ENCODE results near the gene ZPBP2. TPM values are rescaled to one million over a fixed set of nuclear protein-coding genes. Genes with fewer than 3 reads are reported as not detected.

Gene ZPBP2
- total and polyA plus RNA-seq, 2 of the 13 experiments (the other 11 are each of a cell fraction or from before 2014, with no cell fraction given), result not detected

DNA sequence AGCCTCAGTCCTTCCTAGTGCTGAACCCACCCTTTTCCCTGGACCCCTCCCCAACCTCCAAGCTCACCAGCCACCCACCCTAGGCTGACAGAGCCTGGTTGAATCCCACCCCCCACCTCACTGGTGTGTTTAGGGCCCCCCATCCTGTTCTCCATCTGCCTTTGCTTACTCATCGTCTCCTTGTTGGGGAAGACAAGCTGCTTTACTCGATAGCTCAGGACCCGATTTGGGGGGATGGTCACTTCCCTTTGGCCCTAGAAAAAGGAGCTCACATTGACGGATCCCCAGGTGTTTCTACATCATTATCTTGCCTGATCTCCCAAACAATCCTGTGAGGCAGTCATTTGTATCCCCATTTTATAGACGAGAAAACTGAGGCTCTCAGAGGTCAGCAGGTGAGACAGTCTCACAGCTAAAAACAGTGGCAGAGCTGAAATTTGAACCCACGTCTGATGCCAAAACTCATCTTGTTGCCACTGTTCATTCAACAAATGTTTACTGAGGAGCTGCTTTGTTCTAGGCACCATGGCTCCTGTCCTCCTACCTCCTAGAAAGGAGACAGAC lies 40.9 kb downstream of the ZPBP2 start (continued):
- TF ChIP-seq U2AF2 (IDR thresholded peaks at IDR 0.05; ENCODE audit: low read depth, low read length) (no peak), ZNF629 (CRISPR knock-in tag; conservative IDR thresholded peaks at IDR 0.05) (peak; percentile 83)

DNA sequence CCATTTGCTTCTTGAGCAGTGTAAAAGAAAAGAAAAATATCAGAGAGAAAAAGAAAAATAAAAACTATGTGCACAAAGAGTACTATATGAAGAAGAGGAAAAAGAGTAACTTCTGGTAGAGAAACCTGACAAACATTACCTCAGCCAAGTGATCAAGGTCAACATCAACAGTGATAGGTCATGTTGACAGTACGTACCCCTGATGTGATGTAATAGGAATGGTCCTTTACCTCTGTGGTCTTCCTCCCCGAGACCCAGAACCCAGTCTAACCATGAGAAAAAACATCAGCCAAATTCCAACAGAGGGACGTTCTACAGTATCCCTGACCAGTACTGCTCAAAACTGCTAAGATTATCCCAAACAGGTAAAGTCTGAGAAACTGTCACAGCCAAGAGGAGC lies 46.0 kb downstream of the ZPBP2 start:
- in situ Hi-C loops (cut with HindIII; ENCODE audit: extremely low pct_ligation_motif_present, low pct_unique_long_range_greater_than_20kb), result no loop called here
- BruUV-seq (replicated peaks), result no TSS peak
- Histone ChIP-seq H3K4me2 (ENCODE audit: low read depth, low read length) (0 out of 2 replicates have a peak overlapping the region, but pooled peaks have one; percentile 1), H4K20me1 (ENCODE audit: insufficient read depth, low read length) (no peaks in the 10 kb centered on the region), H3K9ac (ENCODE audit: insufficient read depth, low read depth, low read length) (no peak overlapping the region), H2AFZ (ENCODE audit: low read length) (no peak overlapping the region), H3K79me2 (ENCODE audit: insufficient read depth, low read length) (no peaks in the 10 kb centered on the region), H3K4me3 (replicated peaks in 1 of 3; ENCODE audit: insufficient read depth in 1 of 3, low read depth in 2 of 3, low read length in 3 of 3) (no peak overlapping the region), H3K27ac (ENCODE audit: extremely low read length, insufficient read depth, low read length) (no peak overlapping the region), H3K27me3 (ENCODE audit: control insufficient read depth in 1 of 2, insufficient read depth in 2 of 2, low read length in 2 of 2) (no peaks in the 10 kb centered on the region), H3K4me1 (ENCODE audit: insufficient read depth, low read length) (peaks cover 56% of the 10 kb centered on the region), H3K9me3 (ENCODE audit: low read length) (no peaks in the 10 kb centered on the region), H3K36me3 (replicated peaks in 1 of 2; ENCODE audit: control insufficient read depth in 1 of 2, insufficient read depth in 2 of 2, low read length in 2 of 2) (no peaks in the 10 kb centered on the region; a peak in 1 of 5 replicates)
- intact Hi-C loops (cut with micrococcal nuclease; ENCODE audit: unreplicated experiment), result no loop called here
- peak; percentile 78 for FAIRE-seq
- POLR2A ChIA-PET, result no interaction called here
- no peak for ATAC-seq
- WGBS (ENCODE audit: low lambda C conversion rate), result 33% methylated on average over 3 of the region's 3 CpGs
- CTCF ChIA-PET (ENCODE audit: low intra/inter-chr PET ratio, low total read pairs), result no interaction called here
- no peak for DNase-seq (ENCODE audit: low spot score)
- 0 out of 2 replicates have a peak, but pooled peaks have one; percentile 20 for TF ChIP-seq PPARG (CRISPR knock-in tag; conservative IDR thresholded peaks at IDR 0.05)
- TF ChIP-seq CEBPB (IDR thresholded peaks at IDR 0.05; ENCODE audit: borderline replicate concordance, low read depth, low read length), result peak; percentile 41; the same call in 1 of the 2 replicates
- TF ChIP-seq, protein P1, sequence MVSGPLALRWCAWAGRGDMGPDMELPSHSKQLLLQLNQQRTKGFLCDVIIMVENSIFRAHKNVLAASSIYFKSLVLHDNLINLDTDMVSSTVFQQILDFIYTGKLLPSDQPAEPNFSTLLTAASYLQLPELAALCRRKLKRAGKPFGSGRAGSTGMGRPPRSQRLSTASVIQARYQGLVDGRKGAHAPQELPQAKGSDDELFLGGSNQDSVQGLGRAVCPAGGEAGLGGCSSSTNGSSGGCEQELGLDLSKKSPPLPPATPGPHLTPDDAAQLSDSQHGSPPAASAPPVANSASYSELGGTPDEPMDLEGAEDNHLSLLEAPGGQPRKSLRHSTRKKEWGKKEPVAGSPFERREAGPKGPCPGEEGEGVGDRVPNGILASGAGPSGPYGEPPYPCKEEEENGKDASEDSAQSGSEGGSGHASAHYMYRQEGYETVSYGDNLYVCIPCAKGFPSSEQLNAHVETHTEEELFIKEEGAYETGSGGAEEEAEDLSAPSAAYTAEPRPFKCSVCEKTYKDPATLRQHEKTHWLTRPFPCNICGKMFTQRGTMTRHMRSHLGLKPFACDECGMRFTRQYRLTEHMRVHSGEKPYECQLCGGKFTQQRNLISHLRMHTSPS (CRISPR knock-in tag; IDR thresholded peaks at IDR 0.05; ENCODE audit: low read depth), result 0 out of 2 replicates have a peak, but pooled peaks have one; percentile 21
- TF ChIP-seq, protein P2, sequence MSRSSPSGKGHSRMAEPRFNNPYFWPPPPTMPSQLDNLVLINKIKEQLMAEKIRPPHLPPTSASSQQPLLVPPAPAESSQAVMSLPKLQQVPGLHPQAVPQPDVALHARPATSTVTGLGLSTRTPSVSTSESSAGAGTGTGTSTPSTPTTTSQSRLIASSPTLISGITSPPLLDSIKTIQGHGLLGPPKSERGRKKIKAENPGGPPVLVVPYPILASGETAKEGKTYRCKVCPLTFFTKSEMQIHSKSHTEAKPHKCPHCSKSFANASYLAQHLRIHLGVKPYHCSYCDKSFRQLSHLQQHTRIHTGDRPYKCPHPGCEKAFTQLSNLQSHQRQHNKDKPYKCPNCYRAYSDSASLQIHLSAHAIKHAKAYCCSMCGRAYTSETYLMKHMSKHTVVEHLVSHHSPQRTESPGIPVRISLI (CRISPR knock-in tag; IDR thresholded peaks at IDR 0.05; ENCODE audit: borderline replicate concordance), result 0 out of 2 replicates have a peak, but pooled peaks have one; percentile 16
- TF ChIP-seq, protein P3, sequence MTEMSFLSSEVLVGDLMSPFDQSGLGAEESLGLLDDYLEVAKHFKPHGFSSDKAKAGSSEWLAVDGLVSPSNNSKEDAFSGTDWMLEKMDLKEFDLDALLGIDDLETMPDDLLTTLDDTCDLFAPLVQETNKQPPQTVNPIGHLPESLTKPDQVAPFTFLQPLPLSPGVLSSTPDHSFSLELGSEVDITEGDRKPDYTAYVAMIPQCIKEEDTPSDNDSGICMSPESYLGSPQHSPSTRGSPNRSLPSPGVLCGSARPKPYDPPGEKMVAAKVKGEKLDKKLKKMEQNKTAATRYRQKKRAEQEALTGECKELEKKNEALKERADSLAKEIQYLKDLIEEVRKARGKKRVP (CRISPR knock-in tag; IDR thresholded peaks at IDR 0.05), result peak in 1 of 2 experiments; percentile 79; a peak in 2 of 4 replicates
- TF ChIP-seq FOXO1 (CRISPR knock-in tag; IDR thresholded peaks at IDR 0.05), result peak; percentile 58; the same call in 1 of the 2 replicates
- TF ChIP-seq THAP11 (CRISPR knock-in tag; IDR thresholded peaks at IDR 0.05), result peak; percentile 32; the same call in 1 of the 2 replicates
- 0 out of 2 replicates have a peak, but pooled peaks have one; percentile 23 for TF ChIP-seq MED1 (CRISPR knock-in tag; IDR thresholded peaks at IDR 0.05)
- peak; percentile 79 for TF ChIP-seq NR2F6 (IDR thresholded peaks at IDR 0.05)
- peak; percentile 84 for TF ChIP-seq NR2F6 (CRISPR knock-in tag; IDR thresholded peaks at IDR 0.05)
- peak; percentile 28; the same call in 1 of the 2 replicates for TF ChIP-seq HNF4A (CRISPR knock-in tag; IDR thresholded peaks at IDR 0.05)
- TF ChIP-seq ZNF629 (CRISPR knock-in tag; conservative IDR thresholded peaks at IDR 0.05), result no peak
- TF ChIP-seq, protein P4, sequence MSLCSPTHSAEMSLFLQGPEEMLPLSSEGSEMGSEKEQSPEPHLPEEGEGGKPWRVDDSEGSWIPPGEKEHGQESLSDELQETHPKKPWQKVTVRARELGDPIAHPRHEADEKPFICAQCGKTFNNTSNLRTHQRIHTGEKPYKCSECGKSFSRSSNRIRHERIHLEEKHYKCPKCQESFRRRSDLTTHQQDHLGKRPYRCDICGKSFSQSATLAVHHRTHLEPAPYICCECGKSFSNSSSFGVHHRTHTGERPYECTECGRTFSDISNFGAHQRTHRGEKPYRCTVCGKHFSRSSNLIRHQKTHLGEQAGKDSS (CRISPR knock-in tag; IDR thresholded peaks at IDR 0.05; ENCODE audit: borderline replicate concordance, low read depth), result 0 out of 2 replicates have a peak, but pooled peaks have one; percentile 30
- TF ChIP-seq NR2F1 (CRISPR knock-in tag; IDR thresholded peaks at IDR 0.05), result peak; percentile 57 to 73; a peak in 3 of 4 replicates
- TF ChIP-seq ZNF446 (CRISPR knock-in tag; IDR thresholded peaks at IDR 0.05), result no peak
- peak; percentile 23; the same call in 1 of the 2 replicates for TF ChIP-seq HDAC2 (CRISPR knock-in tag; IDR thresholded peaks at IDR 0.05)
